NCI-H1417 treated with DMSO at 0.1 percent for 48 hours (cell line): ENCODE results near the gene KRTAP12-3.
"Not testable (repeated sequence)": the region's sequence is repeated elsewhere in the genome, so short reads cannot be mapped to it uniquely, and the experiment has no call there.

ENCODE experiments used
- DNase-seq: peaks from one replicate; lab custom pipeline; 2025; lab: John Stamatoyannopoulos, UW

KRTAP12-3 gene

DNA sequence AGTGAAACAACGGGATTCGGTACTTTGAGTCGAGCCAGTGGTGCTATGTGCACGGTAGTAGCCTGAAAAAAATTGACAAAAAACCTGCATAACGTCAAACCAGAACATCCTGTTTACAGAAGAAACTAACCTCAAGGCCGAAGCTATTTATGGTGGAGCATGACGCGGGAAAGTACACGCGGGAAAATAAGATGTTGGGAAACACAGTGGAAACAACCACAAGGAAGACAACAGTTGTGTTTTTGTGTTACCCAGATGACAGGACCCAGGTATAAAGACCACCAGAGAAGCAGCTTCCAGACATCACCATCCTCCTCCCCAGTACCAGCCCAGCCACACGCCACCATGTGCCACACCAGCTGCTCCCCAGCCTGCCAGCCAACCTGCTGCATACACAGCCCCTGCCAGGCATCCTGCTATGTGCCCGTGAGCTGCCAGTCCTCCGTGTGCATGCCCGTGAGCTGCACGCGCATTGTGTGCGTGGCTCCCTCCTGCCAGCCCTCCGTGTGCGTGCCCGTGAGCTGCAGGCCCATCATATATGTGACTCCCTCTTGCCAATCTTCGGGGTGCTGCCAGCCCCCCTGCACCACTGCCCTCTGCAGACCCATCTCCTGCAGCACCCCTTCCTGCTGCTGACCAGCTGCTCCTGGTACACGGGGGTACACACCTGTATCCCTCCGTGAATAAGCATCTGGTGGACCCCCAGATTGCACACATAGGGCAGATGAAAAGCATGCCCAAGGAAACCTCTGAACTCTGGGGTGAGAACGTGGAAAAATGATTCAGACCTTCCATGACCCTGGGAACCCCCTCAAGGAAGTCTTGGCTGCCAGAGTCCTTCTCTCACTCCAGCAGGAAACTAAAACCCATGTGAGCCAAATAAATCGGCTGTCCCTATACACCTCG, at the start of gene KRTAP12-3:
Gene KRTAP12-3, plus strand, starts transcription at position 298 of the 906 bp plus-strand sequence. Its CDS starts 48 bp downstream, at position 346.
- DNase-seq = no peak

DNA sequence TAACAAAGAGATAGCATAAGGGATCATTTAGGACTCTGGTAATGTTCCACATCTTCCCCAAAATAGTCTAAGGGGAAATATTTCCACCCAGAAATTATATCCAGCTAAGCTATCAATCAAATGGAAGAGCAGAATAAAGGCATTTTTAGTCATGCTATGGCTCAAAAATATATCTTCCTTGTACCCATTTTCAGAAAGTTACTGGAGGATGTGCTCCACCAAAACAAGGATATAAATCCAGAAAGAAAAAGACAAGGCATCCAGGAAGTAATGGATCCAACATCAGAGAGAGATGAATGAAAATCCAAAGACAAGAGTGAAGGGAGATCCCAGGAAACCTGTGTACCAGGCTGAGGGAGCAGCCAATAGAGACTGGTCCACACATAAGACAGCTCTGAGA, 48.5 kb upstream of the KRTAP12-3 start:
- no peak for DNase-seq

DNA sequence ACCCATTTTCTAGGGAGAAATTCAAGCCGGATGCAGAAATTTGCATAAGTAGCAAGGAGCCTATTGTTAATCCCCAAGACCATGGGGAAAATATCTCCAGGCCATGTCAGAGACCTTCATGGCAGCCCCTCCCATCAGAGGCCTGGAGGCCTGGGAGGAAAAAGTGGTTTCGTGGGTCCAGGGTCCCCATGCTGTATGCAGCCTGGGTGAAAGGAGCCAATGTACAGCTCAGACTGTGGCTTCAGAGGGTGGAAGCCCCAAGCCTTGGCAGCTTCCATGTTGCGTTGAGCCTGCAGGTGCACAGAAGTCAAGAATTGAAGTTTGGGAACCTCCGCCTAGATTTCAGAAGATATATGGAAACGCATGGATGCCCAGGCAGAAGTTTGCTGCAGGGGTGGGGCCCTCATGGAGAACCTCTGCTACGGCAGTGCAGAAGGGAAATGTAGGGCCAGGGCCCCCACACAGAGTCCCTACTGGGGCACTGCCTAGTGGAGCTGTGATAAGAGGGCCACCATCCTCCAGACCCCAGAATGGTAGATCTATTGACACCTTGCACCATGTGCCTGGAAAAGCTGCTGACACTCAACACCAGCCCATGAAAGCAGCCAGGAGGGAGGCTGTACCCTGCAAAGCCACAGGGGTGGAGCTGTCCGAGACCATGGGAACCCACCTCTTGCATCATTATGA, 47.4 kb upstream of the KRTAP12-3 start:
- not testable (repeated sequence) for DNase-seq

DNA sequence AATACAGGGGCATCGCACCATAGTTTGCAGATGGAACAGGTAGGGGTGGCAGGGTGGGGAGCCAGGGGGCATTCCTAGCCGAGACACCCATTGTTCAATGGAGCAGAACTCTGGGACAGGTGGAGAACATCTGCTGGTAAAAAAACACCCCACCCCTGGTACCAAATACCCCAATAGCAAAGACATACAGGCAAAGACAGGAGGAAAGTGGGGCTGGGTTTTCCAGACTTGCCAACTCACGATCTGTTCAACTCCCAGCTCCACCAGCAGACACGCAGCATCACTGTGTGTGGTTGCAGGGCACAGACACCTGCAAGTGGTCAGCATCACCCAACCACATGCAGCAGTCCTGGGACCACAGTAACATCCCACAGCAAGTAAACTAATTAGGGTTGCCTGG, 46.2 kb upstream of the KRTAP12-3 start:
- no peak for DNase-seq

DNA sequence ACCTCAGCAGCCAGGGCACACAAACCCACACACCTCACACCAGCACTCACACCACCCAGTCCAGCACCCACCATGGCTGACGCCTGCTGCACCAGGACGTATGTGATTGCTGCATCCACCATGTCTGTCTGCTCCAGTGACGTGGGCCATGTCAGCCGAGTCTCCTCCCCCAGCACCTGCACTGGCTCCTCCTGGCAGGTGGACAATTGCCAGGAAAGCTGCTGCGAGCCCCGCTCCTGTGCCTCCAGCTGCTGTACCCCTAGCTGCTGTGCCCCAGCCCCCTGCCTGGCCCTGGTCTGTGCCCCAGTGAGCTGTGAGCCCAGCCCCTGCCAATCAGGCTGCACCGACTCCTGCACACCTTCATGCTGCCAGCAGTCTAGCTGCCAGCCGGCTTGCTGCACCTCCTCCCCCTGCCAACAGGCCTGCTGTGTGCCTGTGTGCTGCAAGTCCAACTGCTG, 45.7 kb upstream of the KRTAP12-3 start, which contains the start of gene KRTAP10-8:
Gene KRTAP10-8, plus strand, starts transcription at position 51 of the 458 bp plus-strand sequence. Its CDS starts 22 bp downstream, at position 73.
- no peak for DNase-seq

DNA sequence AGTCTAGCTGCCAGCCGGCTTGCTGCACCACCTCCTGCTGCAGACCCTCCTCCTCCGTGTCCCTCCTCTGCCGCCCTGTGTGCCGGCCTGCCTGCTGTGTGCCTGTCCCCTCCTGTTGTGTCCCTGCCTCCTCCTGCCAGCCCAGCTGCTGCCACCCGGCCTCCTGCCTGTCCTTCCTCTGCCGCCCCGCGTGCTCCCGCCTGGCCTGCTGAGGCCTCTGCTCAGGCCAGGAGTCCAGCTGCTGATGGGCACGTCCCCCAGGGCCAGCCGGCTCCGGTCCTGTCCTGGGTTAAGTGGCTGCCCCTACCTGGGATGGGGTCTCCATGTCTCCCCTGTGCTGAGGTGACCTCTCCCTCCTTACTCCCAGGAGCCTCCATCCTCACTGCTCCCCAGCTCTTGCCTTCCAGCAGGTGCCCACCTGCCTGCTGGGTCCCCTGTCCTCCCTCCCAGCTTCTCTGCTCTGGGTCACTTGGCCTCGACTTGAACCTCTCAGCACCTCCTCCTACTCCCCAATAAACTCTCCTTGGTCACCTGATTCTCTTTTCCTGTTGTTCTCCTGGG, 45.0 kb upstream of the KRTAP12-3 start:
- DNase-seq = no peak

DNA sequence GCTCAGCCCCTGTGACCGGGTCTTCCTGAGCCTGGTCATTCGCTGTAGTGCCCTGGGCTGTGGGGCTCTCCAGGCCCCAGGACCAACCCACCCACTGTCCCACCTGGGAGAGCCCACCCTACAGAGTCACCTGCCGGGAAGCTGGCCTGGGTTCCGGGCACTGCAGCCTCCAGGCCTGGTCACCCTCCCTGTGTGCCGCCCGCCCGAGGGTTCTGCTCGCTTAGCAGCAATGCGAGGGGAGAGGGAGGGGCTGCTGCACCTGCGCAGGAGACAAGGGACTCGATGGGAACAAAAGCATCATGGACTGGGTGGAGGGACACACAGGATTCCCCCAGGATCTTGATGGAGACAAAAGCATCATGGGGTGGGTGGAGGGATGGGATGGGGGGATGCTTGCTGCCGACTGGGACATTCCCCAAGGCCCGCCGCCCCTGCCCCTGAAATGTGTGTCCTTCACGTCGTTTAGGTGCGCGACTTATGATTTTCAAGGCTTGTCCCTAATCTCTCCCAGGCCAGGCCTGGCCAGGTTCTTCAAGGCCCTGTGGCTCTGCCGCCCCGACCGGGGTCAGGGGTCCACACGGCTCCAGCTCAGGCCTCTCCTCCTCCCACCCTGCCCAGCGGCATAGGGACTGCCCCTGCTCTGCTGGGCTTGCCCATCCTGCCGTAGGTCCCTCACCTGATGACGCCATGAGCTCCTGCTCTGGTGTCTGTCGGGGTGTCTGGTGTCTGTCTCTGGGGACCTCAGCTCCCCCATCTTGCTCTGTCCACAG, 44.2 kb upstream of the KRTAP12-3 start:
- no peak for DNase-seq

- no peak for DNase-seq
Measured at GRCh38 chr21:44614161-44614631, 43.5 kb upstream of the KRTAP12-3 start.

DNA sequence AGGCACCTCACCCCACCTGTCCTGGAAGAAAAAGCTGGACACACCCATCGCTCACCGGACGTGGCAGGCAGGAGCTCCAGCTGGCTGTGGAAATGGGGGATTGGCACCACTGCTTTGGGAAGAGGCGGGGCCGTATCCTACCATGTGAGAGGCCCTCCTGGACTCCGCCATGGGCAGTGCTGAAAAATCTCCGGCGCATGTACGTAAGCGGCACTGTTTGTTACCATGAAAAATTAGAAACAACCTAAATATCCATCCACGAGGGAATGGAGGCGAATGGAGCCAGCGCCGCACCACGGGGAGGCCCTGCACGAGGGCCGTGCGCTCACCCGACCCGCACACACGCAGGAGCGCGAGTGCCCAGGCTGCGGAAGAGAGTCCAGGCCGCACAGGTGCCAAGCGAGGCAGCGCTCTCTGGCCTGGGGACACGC, 42.8 kb upstream of the KRTAP12-3 start:
- DNase-seq = no peak

DNA sequence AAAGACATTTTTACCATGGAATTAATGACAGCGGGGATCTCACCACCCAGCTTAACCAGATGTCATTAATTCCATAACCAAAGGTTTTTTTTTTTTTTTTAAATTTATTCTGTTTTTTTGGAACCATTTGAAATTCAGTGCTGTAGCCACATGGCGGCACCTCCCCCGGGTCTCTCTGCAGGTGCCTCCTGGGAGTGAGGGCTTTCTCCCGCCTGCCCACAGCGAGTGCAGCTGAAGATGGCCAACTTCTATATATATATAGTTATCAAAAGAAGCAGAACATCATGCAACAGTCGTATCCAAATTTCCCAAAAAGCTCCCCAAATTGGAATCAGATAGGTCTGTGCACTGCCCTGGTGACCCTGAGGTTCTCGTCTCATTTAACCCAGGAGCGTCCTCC, 42.3 kb upstream of the KRTAP12-3 start:
- DNase-seq = no peak

DNA sequence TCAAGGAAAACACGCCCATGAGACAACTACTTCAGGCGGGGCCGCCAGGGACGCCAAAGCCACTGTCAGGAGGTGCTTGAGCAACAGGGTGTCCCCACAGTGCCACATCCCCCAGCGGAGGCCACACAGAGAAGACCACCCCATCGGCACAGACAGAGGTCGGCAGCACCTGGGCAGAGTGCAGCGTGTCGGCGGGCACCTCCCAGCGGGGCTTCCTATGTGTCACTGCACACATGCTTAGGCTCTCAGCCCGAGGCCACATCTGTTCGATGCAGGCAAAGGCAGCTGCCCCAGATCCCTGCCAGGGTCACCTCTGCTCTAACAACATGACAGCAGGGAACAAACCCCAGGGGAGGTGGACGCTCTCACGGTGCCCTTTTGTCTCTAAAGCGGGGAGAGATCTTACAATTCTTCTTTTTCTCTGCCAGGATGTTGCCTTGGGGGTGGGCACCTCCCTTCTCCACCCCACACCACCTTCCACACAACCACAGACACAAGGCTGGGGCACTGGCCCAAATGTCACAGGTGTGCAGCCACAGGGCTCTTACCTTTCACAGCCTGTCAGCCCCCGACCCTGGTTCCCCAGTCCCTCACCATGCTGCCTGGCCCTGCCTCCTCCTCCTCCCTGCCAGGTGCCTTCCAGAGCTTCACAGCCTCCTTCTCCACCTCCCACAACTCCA, 41.7 kb upstream of the KRTAP12-3 start:
- DNase-seq = no peak

DNA sequence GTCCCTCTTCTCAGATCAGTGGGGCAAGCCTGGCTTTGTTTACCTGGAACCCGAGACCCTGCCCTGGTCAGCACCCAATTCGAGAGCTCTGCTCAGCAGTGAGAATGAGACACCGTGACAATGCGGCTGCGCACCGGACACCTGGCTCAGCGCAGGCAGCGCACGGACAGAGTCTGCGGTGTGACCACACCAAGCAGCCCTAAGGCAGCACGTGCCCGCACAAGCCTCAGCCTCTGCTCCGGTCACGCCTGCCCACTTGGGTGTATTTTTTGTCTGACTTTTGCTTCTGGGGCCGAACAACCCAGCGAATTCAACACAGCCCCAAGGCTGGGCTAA, 41.2 kb upstream of the KRTAP12-3 start:
- no peak for DNase-seq

- no peak for DNase-seq
Measured at GRCh38 chr21:44617071-44617501, 40.6 kb upstream of the KRTAP12-3 start.

DNA sequence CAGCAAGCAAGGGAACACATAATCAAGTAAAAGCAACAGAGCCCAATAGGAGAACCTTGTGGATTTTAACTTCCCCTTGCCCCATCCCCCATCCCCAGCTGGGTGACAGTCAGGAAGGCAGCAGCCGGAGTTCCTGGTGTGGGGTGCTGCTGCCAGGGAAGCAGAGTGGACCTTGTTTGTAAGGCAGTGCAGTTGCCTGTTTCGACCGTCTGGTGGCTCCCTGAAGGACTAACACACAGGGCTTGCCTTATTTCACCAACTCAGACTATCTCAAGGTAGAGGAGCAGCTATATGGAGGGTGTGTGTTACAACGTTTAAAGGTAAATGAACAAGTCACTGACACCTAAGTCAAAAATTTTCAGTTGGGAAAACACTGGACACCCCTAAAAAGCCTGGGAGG, 39.2 kb upstream of the KRTAP12-3 start:
- no peak for DNase-seq

GRCh38 chr21:44618909-44619308, 38.8 kb upstream of the KRTAP12-3 start:
- no peak for DNase-seq

GRCh38 chr21:44619886-44620285, 37.8 kb upstream of the KRTAP12-3 start:
- DNase-seq = no peak

GRCh38 chr21:44623575-44623974, 34.2 kb upstream of the KRTAP12-3 start:
- DNase-seq = no peak

GRCh38 chr21:44625756-44626155, 32.0 kb upstream of the KRTAP12-3 start:
- DNase-seq = no peak

- DNase-seq = no peak
Measured at GRCh38 chr21:44626262-44626661, 31.5 kb upstream of the KRTAP12-3 start.

DNA sequence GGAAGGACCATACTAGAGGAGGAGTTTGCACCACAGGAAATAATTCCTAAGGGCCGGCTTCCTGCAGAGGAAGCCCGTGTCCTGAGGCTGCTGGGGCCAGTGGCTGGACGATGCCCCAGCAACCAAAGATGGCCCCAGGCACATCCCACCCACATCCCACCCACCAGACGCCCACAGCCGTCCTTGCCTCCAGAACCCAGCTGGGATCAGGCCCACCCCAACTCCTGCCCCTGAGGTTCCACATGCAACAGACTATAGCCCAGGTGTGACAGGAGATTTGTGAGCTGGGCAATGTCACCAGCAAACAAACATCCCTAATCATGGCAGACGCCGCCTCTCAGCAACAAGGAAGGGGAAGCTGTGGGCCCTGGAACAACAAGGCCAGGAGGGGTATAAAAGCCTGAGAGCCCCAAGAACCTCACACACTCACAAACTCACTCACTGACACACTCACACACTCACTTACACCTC, 31.0 kb upstream of the KRTAP12-3 start, which contains the start of gene KRTAP10-9:
Gene KRTAP10-9, plus strand, starts transcription at position 421 of the 471 bp plus-strand sequence. CDS start 79 bp downstream, outside the sequence.
- no peak for DNase-seq
